Kidney (tissue), 14 donors: ENCODE measurements around the gene COL12A1. TPM values are rescaled to one million over a fixed set of nuclear protein-coding genes. Genes with fewer than 3 reads are reported as not detected.

Experiments used
- DNase-seq, 5 donors: peaks; one replicate each; pipeline ENCODE4 v3.0.0-alpha.2; 2013 to 2020
- FAIRE-seq: peaks from 2 replicates; lab custom pipeline; 2012; peaks lifted over from hg19 to GRCh38; lab: Jason Lieb, UNC
- H3K27ac ChIP-seq, 2 donors: one replicate each; pipeline ENCODE4 v1.7.0; 2013; ENCODE audit warnings: low read depth in 2 of 2, low read length in 2 of 2, inconsistent platforms in 1 of 2
- H3K27me3 ChIP-seq: one replicate; pipeline ENCODE4 v1.7.1; 2013; ENCODE audit warnings: low read length, inconsistent platforms; ENCODE audit not compliant: control insufficient read depth, insufficient read depth
- H3K36me3 ChIP-seq, 3 donors: one replicate each; pipeline versions ENCODE4 v1.7.0 to v1.7.1; 2013; ENCODE audit warnings: low read length in 3 of 3, control low read depth in 1 of 3, inconsistent platforms in 1 of 3; ENCODE audit not compliant: insufficient read depth in 3 of 3, control insufficient read depth in 2 of 3
- H3K4me1 ChIP-seq, 3 donors: one replicate each; pipeline versions ENCODE4 v1.7.0 to v1.7.1; 2013; ENCODE audit warnings: low read length in 3 of 3, inconsistent platforms in 1 of 3, low read depth in 1 of 3; ENCODE audit not compliant: control insufficient read depth in 2 of 3, insufficient read depth in 2 of 3
- H3K4me3 ChIP-seq, 3 donors: one replicate each; pipeline versions ENCODE4 v1.7.0 to v1.8.1; 2013; ENCODE audit warnings: low read length in 3 of 3, control low read depth in 1 of 3, inconsistent platforms in 1 of 3
- H3K9ac ChIP-seq, 3 donors: one replicate each; pipeline versions ENCODE4 v1.7.0 to v1.7.1; 2013; ENCODE audit warnings: low read length in 3 of 3, control low read depth in 1 of 3, inconsistent platforms in 1 of 3
- H3K9me3 ChIP-seq, 3 donors: one replicate each; pipeline versions ENCODE4 v1.7.0 to v1.7.1; 2013; ENCODE audit warnings: low read length in 3 of 3, control low read depth in 1 of 3, inconsistent platforms in 1 of 3; ENCODE audit not compliant: control insufficient read depth in 2 of 3, insufficient read depth in 1 of 3
- CTCF ChIP-seq: IDR thresholded peaks from 3 replicates; pipeline ENCODE4 v1.5.1; 2012; ENCODE audit warnings: mild to moderate bottlenecking, moderate library complexity, borderline replicate concordance; ENCODE audit not compliant: insufficient read depth; ENCODE audit errors: extremely low read depth
- intact Hi-C: fragments of 100-400 bp; cut with DNase I; formaldehyde crosslinking; loops from one replicate; pipeline ENCODE4 v1.11.1; 2022
- polyA plus RNA-seq: library from polyadenylated mRNA; stranded (reverse); fragments of 350-450 nt; fragmentation: Illumina TruSeq; extraction: RNeasy Lipid Tissue Mini Kit (QIAGEN cat#74804); gene quantifications from one replicate; pipeline ENCODE4 v1.2.3, GENCODE V29; 2014; ENCODE audit warnings: low read depth, low replicate concordance; ENCODE audit not compliant: insufficient read depth
- total RNA-seq: library from RNA; stranded (reverse); fragmentation: NEBNext Ultra II Directional; extraction: Animal tissue kit (Norgen Biotek cat#: 25700); gene quantifications from one replicate; pipeline ENCODE4 v1.2.1, GENCODE V29; 2021
- donor health status: control.
- donor health status: control.
- donor health status: control.
- donor health status: control.
- donor health status: control.
- donor health status: DM: yes; HTN: yes; CAD: no.
- donor health status: Normal renal cell carcinoma (clear cell type).

COL12A1 gene
- total and polyA plus RNA-seq, 2 donors from 2014 or later, result 12.3 to 28.3 TPM

DNA sequence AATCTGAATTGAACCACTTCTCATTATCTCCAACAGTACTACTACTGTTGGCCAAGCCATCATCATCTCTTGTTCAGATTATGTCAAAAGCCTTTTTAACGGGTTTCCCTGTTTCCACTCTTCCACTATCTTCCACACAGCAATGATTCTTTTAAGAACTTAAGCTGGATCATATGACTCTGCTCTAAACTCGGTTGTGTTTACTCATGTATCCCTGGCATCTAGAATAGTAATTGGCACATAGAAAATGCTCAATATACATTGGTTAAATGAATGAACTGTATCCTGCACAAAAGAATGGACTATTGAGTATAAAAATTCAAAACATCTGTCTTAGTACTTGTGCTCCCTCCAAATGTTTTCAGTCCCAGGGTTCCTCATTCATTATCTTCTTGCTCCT is 40.5 kb upstream of the COL12A1 start:
- intact Hi-C loops, result no loop called here
- TF ChIP-seq CTCF, result no peak

GRCh38 chr6:75244063-75244584 is 38.3 kb upstream of the COL12A1 start:
- no peak for TF ChIP-seq CTCF
- peak overlapping the region; percentile 68 to 98 (median 88) for H3K9ac ChIP-seq
- no peak for FAIRE-seq
- peaks cover 0 to 6% (median 3%) of the 10 kb centered on the region in 3 donors for H3K4me1 ChIP-seq
- no peaks in the 10 kb centered on the region for H3K27me3 ChIP-seq
- H3K9me3 ChIP-seq, result no peaks in the 10 kb centered on the region
- peak overlapping the region; percentile 94 to 98 for H3K27ac ChIP-seq
- intact Hi-C loops, result no loop called here
- DNase-seq, result peak in 1 of 5 donors; percentile 45
- peak overlapping the region; percentile 96 to 100 (median 99) for H3K4me3 ChIP-seq
- peaks cover 4 to 12% (median 8%) of the 10 kb centered on the region in 3 donors for H3K36me3 ChIP-seq

More for the DNA sequence above, 40.5 kb upstream of the COL12A1 start:
- no peak overlapping the region for H3K9ac ChIP-seq
- H3K27ac ChIP-seq, result no peak overlapping the region
- no peaks in the 10 kb centered on the region for H3K9me3 ChIP-seq
- no peaks in the 10 kb centered on the region for H3K27me3 ChIP-seq
- no peaks in the 10 kb centered on the region for H3K36me3 ChIP-seq
- H3K4me3 ChIP-seq, result no peak overlapping the region
- no peak for FAIRE-seq
- no peak for DNase-seq
- peaks cover 0 to 6% (median 3%) of the 10 kb centered on the region in 3 donors for H3K4me1 ChIP-seq

- Histone ChIP-seq H3K27me3 (no peaks in the 10 kb centered on the region), H3K4me1 (peaks cover 0 to 6% (median 3%) of the 10 kb centered on the region in 3 donors), H3K27ac (peak within 1 kb of the TSS; percentile 94 to 98), H3K9me3 (no peaks in the 10 kb centered on the region), H3K36me3 (peaks cover 5 to 18% (median 13%) of the 10 kb centered on the region in 3 donors), H3K9ac (peak within 1 kb of the TSS; percentile 96 to 100 (median 98)), H3K4me3 (peak within 1 kb of the TSS; percentile 96 to 100 (median 99))
- TF ChIP-seq CTCF, result no peak
- peak; percentile 93 to 99 (median 94) for DNase-seq
- intact Hi-C loops, result no loop called here
- FAIRE-seq, result peak; percentile 94
These were observed 37.6 kb upstream of the COL12A1 start, which contains the start of gene COX7A2 for GRCh38 chr6:75243333-75244062. Gene COX7A2 (minus strand): TSS chr6:75243801. CDS start chr6:75243734, 67 bp downstream.
